IMR-90 (cell line): ENCODE results near the gene SLC7A10. TPM values are rescaled to one million over a fixed set of nuclear protein-coding genes. Genes with fewer than 3 reads are reported as not detected.

Experiments used
- polyA plus RNA-seq, 3 experiments: library from polyadenylated mRNA; depleted of rRNA; stranded (reverse); fragments of >200 nt; gene quantifications; 2 replicates each; pipeline ENCODE4 v1.2.3, GENCODE V29; 2012; ENCODE audit warnings: low replicate concordance in 1 of 3
- total RNA-seq: library from RNA; depleted of rRNA; stranded (reverse); fragments of >200 nt; gene quantifications from 2 replicates; pipeline ENCODE4 v1.2.3, GENCODE V29; 2012; rRNA removed

The SLC7A10 gene
- total and polyA plus RNA-seq, 2 of the 4 experiments (the other 2 are of a cell fraction): not detected

Other genes with a start within 250 kb of the SLC7A10 start
- gene RHPN2, start 161.0 kb downstream of the SLC7A10 start, total RNA-seq: 2.2 and 2.3 TPM in 2 replicates
- 3.1 and 4.0 TPM in 2 replicates for gene RHPN2, start 161.0 kb downstream of the SLC7A10 start, polyA plus RNA-seq (2012; rRNA removed)
- gene GPATCH1, start 144.7 kb downstream of the SLC7A10 start, total RNA-seq: 7.5 and 8.3 TPM in 2 replicates
- gene GPATCH1, start 144.7 kb downstream of the SLC7A10 start, polyA plus RNA-seq (2012; rRNA removed): 5.1 and 6.6 TPM in 2 replicates
- gene WDR88, start 93.7 kb downstream of the SLC7A10 start, total RNA-seq: not detected in 2 replicates
- gene WDR88, start 93.7 kb downstream of the SLC7A10 start, polyA plus RNA-seq (2012; rRNA removed): not detected in 2 replicates
- 8.4 and 8.6 TPM in 2 replicates for gene LRP3, start 31.5 kb downstream of the SLC7A10 start, total RNA-seq
- gene LRP3, start 31.5 kb downstream of the SLC7A10 start, polyA plus RNA-seq (2012; rRNA removed): 20.2 and 25.7 TPM in 2 replicates
- under 0.01 TPM in 1 of 2 replicates, not detected in the other for gene CEBPA, start 76.7 kb upstream of the SLC7A10 start, total RNA-seq
- gene CEBPA, start 76.7 kb upstream of the SLC7A10 start, polyA plus RNA-seq (2012; rRNA removed): 0.04 and 0.09 TPM in 2 replicates
- gene CEBPG, start 147.9 kb upstream of the SLC7A10 start, total RNA-seq: 14.3 and 21.1 TPM in 2 replicates
- gene CEBPG, start 147.9 kb upstream of the SLC7A10 start, polyA plus RNA-seq (2012; rRNA removed): 7.9 and 9.2 TPM in 2 replicates